Measurements from ENCODE around the gene CHMP6. TPM values are rescaled to one million over a fixed set of nuclear protein-coding genes. Genes with fewer than 3 reads are reported as not detected.

Gene CHMP6
- total RNA-seq, 2 donors from 2014 or later, result 28.4 to 32.5 TPM

DNA sequence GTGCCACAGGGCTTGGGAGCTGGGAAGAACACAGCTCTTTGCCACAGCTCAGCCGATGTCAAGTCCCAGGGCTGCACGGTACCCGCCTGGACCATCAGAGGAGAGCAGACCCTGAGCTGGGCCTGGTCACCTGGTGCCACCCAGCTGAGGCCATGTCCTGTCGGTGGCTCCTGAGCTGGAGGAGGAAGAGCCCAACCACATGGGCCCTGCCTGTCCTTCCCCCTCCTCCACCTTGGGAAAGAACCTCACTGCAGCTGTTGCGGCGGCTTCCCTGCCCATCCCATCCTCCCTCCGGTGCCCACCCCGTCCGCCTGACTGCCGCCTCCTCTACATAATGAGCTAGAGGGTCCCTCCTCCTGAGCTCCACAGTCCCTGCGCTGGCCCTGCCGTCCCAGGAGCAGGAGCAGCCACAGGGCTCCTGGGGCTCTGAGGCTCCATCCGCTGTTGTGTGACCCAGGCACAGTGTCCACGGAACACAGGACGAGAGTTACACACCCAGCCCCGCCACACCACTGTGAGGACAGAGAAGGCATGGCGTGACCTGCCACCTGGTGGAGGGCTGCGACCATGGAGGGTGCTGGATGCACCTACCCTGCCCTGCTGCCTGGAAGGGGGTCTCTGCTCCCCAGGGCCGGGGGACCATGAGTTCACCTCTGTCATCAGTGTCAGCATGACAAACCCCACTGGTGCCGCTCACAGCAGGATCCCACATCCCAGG, 21.4 kb upstream of the CHMP6 start:
- H3K9ac ChIP-seq (ENCODE audit: extremely low read depth, low read length, poor library complexity, severe bottlenecking), result no peak overlapping the region
- TF ChIP-seq, protein P1, sequence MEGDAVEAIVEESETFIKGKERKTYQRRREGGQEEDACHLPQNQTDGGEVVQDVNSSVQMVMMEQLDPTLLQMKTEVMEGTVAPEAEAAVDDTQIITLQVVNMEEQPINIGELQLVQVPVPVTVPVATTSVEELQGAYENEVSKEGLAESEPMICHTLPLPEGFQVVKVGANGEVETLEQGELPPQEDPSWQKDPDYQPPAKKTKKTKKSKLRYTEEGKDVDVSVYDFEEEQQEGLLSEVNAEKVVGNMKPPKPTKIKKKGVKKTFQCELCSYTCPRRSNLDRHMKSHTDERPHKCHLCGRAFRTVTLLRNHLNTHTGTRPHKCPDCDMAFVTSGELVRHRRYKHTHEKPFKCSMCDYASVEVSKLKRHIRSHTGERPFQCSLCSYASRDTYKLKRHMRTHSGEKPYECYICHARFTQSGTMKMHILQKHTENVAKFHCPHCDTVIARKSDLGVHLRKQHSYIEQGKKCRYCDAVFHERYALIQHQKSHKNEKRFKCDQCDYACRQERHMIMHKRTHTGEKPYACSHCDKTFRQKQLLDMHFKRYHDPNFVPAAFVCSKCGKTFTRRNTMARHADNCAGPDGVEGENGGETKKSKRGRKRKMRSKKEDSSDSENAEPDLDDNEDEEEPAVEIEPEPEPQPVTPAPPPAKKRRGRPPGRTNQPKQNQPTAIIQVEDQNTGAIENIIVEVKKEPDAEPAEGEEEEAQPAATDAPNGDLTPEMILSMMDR (conservative IDR thresholded peaks at IDR 0.05), result peak; percentile 73
- no peaks in the 10 kb centered on the region for H3K4me1 Mint-ChIP-seq

DNA sequence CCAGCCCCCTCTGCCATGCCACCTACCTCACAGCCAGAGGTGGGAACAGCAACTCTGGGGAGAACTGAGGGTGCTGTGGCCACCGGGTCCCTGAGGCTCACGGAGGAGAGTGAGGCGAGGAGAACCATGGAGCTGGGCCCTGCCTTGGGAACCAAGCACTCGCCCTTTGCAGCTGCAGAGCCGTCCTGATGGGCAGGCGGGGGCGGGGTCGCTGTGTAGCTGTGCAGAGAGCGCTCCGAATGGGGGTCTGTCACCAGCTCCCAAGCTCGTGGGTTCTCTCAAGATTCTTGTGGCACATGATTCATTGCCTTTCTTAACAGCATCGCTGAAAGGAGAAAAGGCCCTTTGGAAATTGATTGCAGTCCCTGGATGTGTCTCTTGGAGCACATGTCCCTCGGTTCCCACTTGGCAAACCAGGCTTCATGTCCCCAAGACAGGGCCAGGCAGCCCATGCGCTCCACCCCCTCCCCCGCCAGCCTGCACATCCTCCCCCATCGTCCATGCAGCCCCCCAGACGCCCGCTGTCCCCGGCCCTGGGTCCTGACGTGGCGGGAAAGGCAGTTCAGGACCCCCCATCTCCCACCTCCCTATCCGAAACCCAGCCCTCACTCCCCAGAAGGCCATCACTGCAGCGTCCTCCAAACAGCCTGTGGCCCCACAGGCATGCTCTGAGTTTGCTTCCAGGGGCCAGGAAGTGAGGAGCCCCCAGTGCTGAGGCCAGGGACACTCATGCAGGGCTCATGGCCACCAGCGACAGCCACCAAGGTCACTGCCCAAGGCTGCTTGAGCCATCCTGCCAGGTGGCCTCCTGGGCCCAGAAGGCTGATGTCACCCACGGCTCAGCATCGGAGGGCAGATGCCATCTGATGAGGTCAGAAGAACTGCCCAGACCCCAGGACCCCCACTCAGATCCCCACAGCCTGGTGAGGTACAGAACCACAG, 20.6 kb upstream of the CHMP6 start:
- no peak overlapping the region for H3K4me3 ChIP-seq (ENCODE audit: low read length)
- no peak for DNase-seq
- no peaks in the 10 kb centered on the region for H3K27me3 ChIP-seq (ENCODE audit: control insufficient read depth, insufficient read depth, low read length, poor library complexity, severe bottlenecking)
- no peak overlapping the region for H3K9ac ChIP-seq (ENCODE audit: extremely low read depth, low read length, poor library complexity, severe bottlenecking)
- peaks cover 3% of the 10 kb centered on the region for H3K36me3 Mint-ChIP-seq (ENCODE audit: low read depth)
- no peaks in the 10 kb centered on the region for H3K36me3 ChIP-seq (ENCODE audit: control insufficient read depth, insufficient read depth, low read length)
- H3K9me3 Mint-ChIP-seq, result no peaks in the 10 kb centered on the region
- H3K27me3 Mint-ChIP-seq (ENCODE audit: insufficient read depth), result no peaks in the 10 kb centered on the region
- TF ChIP-seq, protein P1 (conservative IDR thresholded peaks at IDR 0.05), result no peak
- H3K27ac ChIP-seq (ENCODE audit: low read depth, low read length), result no peak overlapping the region
- no peaks in the 10 kb centered on the region for H3K9me3 ChIP-seq (ENCODE audit: control insufficient read depth, low read length)
- 77 to 87% methylated on average over 16 to 26 of the region's 26 CpGs for WGBS, 2 experiments (ENCODE audit: insufficient coverage in 1 of 2, insufficient read length in 1 of 2)
- no peaks in the 10 kb centered on the region for H3K4me1 Mint-ChIP-seq
- no peaks in the 10 kb centered on the region for H3K4me1 ChIP-seq (ENCODE audit: control insufficient read depth, insufficient read depth, low read length)
- H3K4me3 Mint-ChIP-seq, result no peak overlapping the region
- peak overlapping the region; percentile 64 for H3K27ac Mint-ChIP-seq

More for the DNA sequence above, 21.4 kb upstream of the CHMP6 start:
- 81 to 82% methylated on average over 11 to 20 of the region's 20 CpGs for WGBS, 2 experiments (ENCODE audit: insufficient coverage in 1 of 2, insufficient read length in 1 of 2)
- peaks cover 7% of the 10 kb centered on the region for H3K36me3 Mint-ChIP-seq (ENCODE audit: low read depth)
- H3K27ac ChIP-seq (ENCODE audit: low read depth, low read length), result no peak overlapping the region
- no peaks in the 10 kb centered on the region for H3K9me3 ChIP-seq (ENCODE audit: control insufficient read depth, low read length)
- no peak overlapping the region for H3K4me3 Mint-ChIP-seq
- DNase-seq, result peak; percentile 87
- H3K27me3 Mint-ChIP-seq (ENCODE audit: insufficient read depth), result no peaks in the 10 kb centered on the region
- no peaks in the 10 kb centered on the region for H3K4me1 ChIP-seq (ENCODE audit: control insufficient read depth, insufficient read depth, low read length)
- H3K9me3 Mint-ChIP-seq, result no peaks in the 10 kb centered on the region
- H3K36me3 ChIP-seq (ENCODE audit: control insufficient read depth, insufficient read depth, low read length), result no peaks in the 10 kb centered on the region
- peak overlapping the region; percentile 64 for H3K27ac Mint-ChIP-seq
- no peaks in the 10 kb centered on the region for H3K27me3 ChIP-seq (ENCODE audit: control insufficient read depth, insufficient read depth, low read length, poor library complexity, severe bottlenecking)
- H3K4me3 ChIP-seq (ENCODE audit: low read length), result no peak overlapping the region

DNA sequence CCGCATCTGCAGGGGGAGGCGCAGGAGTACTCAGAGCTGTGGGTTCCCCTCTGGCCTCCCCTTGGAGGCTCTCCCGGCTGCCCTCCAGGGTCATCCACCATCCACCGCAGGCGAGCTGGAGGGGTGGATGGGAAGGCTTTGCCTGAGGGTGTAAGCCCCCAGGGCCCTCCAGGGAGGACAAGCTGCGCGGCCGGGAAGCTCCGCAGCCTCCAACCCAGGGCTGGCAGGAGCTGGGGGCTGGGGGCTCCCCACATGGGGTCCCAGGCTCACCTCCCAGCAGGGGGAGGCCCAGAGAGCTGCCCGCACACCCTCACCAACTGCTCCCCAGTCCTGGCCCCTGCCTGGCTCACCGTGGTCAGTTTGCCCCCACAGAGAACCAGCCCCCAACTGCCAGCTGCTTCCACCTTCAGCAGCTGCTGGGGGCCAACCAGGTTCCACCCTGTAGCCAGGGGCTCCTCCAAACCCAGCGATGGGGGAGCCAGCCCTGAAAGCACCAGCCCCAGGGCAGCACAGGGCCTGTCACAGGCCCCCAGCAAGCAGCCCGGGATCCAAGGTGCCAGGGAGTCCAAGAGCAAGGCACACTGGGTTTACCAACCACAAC, 19.8 kb upstream of the CHMP6 start:
- no peak overlapping the region for H3K27ac Mint-ChIP-seq
- WGBS, 2 experiments (ENCODE audit: insufficient coverage in 1 of 2, insufficient read length in 1 of 2), result 90 to 98% methylated on average over 6 to 13 of the region's 13 CpGs
- no peak overlapping the region for H3K9ac ChIP-seq (ENCODE audit: extremely low read depth, low read length, poor library complexity, severe bottlenecking)

More for the DNA sequence above, 19.8 kb upstream of the CHMP6 start:
- no peaks in the 10 kb centered on the region for H3K4me1 Mint-ChIP-seq
- H3K4me3 Mint-ChIP-seq, result no peak overlapping the region
- H3K4me3 ChIP-seq (ENCODE audit: low read length), result no peak overlapping the region
- no peaks in the 10 kb centered on the region for H3K4me1 ChIP-seq (ENCODE audit: control insufficient read depth, insufficient read depth, low read length)
- H3K27me3 Mint-ChIP-seq (ENCODE audit: insufficient read depth), result no peaks in the 10 kb centered on the region
- TF ChIP-seq, protein P1 (conservative IDR thresholded peaks at IDR 0.05), result no peak
- H3K9me3 ChIP-seq (ENCODE audit: control insufficient read depth, low read length), result no peaks in the 10 kb centered on the region
- H3K36me3 Mint-ChIP-seq (ENCODE audit: low read depth), result peaks cover 1% of the 10 kb centered on the region
- H3K27ac ChIP-seq (ENCODE audit: low read depth, low read length), result no peak overlapping the region
- no peaks in the 10 kb centered on the region for H3K36me3 ChIP-seq (ENCODE audit: control insufficient read depth, insufficient read depth, low read length)
- no peaks in the 10 kb centered on the region for H3K27me3 ChIP-seq (ENCODE audit: control insufficient read depth, insufficient read depth, low read length, poor library complexity, severe bottlenecking)
- H3K9me3 Mint-ChIP-seq, result peaks cover 2% of the 10 kb centered on the region
- no peak for DNase-seq
